Body of pancreas (tissue), 4 donors: ENCODE results near the gene MAPT. TPM values are rescaled to one million over a fixed set of nuclear protein-coding genes. Genes with fewer than 3 reads are reported as not detected.

Experiments
- ATAC-seq: fragments of 150-250 bp; one replicate; pipeline ENCODE4 v1.9.1; 2016
- DNase-seq, 4 donors: peaks; one replicate each; pipeline ENCODE4 v3.0.0-alpha.2; 2019
- H3K27ac ChIP-seq, 4 donors: fragments of 200-600 bp; sonication (generic); 1 replicate in 3 of 4; 2 replicates in 1 of 4; pipeline versions ENCODE4 v1.5.1 to v1.6.1; 2016 to 2019; ENCODE audit warnings: mild to moderate bottlenecking in 1 of 4, mixed read lengths in 1 of 4, moderate library complexity in 1 of 4
- H3K27me3 ChIP-seq, 2 donors: fragments of 200-600 bp; sonication (generic); one replicate each; pipeline ENCODE4 v1.6.0; 2016; ENCODE audit warnings: mild to moderate bottlenecking in 1 of 2
- H3K36me3 ChIP-seq, 2 donors: fragments of 200-600 bp; sonication (generic); replicated peaks in 1 of 2; 2 replicates each; pipeline ENCODE4 v1.5.1; 2016; ENCODE audit warnings: low read depth in 2 of 2; ENCODE audit not compliant: insufficient read depth in 1 of 2
- H3K4me1 ChIP-seq: fragments of 200-600 bp; sonication (generic); one replicate; pipeline ENCODE4 v1.6.0; 2016
- H3K4me3 ChIP-seq, 2 donors: fragments of 200-600 bp; sonication (generic); 1 replicate in 1 of 2; 2 replicates in 1 of 2; pipeline ENCODE4 v1.5.1; 2016 to 2019
- H3K9me3 ChIP-seq, 3 donors: fragments of 200-600 bp; sonication (generic); 1 replicate in 2 of 3; 2 replicates in 1 of 3; pipeline ENCODE4 v1.5.1; 2016
- CTCF ChIP-seq, 7 experiments: fragments of 450-650 bp in 4 of 7; fragments of 200-600 bp in 3 of 7; sonication (generic) in 3 of 7; IDR thresholded peaks; one replicate each; pipeline ENCODE4 v1.5.1; 2016 to 2019; ENCODE audit warnings: antibody characterized with exemption in 7 of 7
- POLR2A ChIP-seq, 3 donors: fragments of 450-650 bp; IDR thresholded peaks; one replicate each; pipeline ENCODE4 v1.6.1; 2016; ENCODE audit warnings: antibody characterized with exemption in 3 of 3, mild to moderate bottlenecking in 2 of 3
- WGBS, 2 donors: methylation state at CpG; one replicate each; pipeline ENCODE4 v1.1.5; 2017; 5-methylcytosine and 5-hydroxymethylcytosine counted together
- intact Hi-C: fragments of 100-400 bp; cut with DNase I; formaldehyde crosslinking; loops from one replicate; pipeline ENCODE4 v1.15.1; 2023
- total RNA-seq, 2 donors: library from RNA; depleted of rRNA; stranded (reverse); fragments of >200 nt; gene quantifications; one replicate each; pipeline ENCODE4 v1.1.0, GENCODE V29; 2016

MAPT gene
- total RNA-seq, 2 donors from 2014 or later: 1.6 to 2.3 TPM

- Histone ChIP-seq H3K36me3 (no peaks in the 10 kb centered on the region), H3K9me3 (no peaks in the 10 kb centered on the region), H3K4me1 (no peaks in the 10 kb centered on the region), H3K27ac (no peak overlapping the region), H3K27me3 (no peaks in the 10 kb centered on the region), H3K4me3 (no peak overlapping the region)
- intact Hi-C loops: no loop called here
- TF ChIP-seq CTCF (IDR thresholded peaks at IDR 0.05) (no peak), POLR2A (IDR thresholded peaks at IDR 0.05) (no peak)
- WGBS, 2 donors: 78 to 84% methylated on average over 7 of the region's 7 CpGs
- no peak for ATAC-seq
- no peak for DNase-seq
Measured at GRCh38 chr17:45981306-45981705, 87.0 kb downstream of the MAPT start.

DNA sequence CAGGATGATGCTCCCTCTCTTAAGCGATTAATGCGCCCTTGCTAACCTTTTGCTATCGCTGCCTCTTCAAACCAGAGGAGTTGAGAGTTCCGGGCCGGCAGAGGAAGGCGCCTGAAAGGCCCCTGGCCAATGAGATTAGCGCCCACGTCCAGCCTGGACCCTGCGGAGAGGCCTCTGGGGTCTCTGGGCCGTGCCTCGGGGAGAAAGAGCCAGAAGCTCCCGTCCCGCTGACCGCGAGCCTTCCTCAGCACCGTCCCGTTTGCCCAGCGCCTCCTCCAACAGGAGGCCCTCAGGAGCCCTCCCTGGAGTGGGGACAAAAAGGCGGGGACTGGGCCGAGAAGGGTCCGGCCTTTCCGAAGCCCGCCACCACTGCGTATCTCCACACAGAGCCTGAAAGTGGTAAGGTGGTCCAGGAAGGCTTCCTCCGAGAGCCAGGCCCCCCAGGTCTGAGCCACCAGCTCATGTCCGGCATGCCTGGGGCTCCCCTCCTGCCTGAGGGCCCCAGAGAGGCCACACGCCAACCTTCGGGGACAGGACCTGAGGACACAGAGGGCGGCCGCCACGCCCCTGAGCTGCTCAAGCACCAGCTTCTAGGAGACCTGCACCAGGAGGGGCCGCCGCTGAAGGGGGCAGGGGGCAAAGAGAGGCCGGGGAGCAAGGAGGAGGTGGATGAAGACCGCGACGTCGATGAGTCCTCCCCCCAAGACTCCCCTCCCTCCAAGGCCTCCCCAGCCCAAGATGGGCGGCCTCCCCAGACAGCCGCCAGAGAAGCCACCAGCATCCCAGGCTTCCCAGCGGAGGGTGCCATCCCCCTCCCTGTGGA lies 88.6 kb downstream of the MAPT start:
- intact Hi-C loops: no loop called here
- no peak for ATAC-seq

GRCh38 chr17:45983614-45984310 lies 89.4 kb downstream of the MAPT start:
- H3K4me3 ChIP-seq: no peak overlapping the region
- intact Hi-C loops: no loop called here
- H3K36me3 ChIP-seq: no peaks in the 10 kb centered on the region
- H3K27me3 ChIP-seq: no peaks in the 10 kb centered on the region
- no peaks in the 10 kb centered on the region for H3K9me3 ChIP-seq
- 71 to 79% methylated on average over 27 to 28 of the region's 31 CpGs for WGBS, 2 donors
- no peaks in the 10 kb centered on the region for H3K4me1 ChIP-seq
- ATAC-seq: no peak
- H3K27ac ChIP-seq: no peak overlapping the region
- TF ChIP-seq POLR2A (IDR thresholded peaks at IDR 0.05) (no peak), CTCF (IDR thresholded peaks at IDR 0.05) (no peak)
- DNase-seq: no peak

More for the DNA sequence above, 88.6 kb downstream of the MAPT start:
- TF ChIP-seq POLR2A (IDR thresholded peaks at IDR 0.05) (no peak), CTCF (IDR thresholded peaks at IDR 0.05) (no peak)
- Histone ChIP-seq H3K27ac (no peak overlapping the region), H3K4me1 (no peaks in the 10 kb centered on the region), H3K4me3 (no peak overlapping the region), H3K27me3 (no peaks in the 10 kb centered on the region), H3K36me3 (no peaks in the 10 kb centered on the region), H3K9me3 (no peaks in the 10 kb centered on the region)
- DNase-seq: no peak
- WGBS, 2 donors: 86 to 95% methylated on average over 23 to 40 of the region's 41 CpGs

DNA sequence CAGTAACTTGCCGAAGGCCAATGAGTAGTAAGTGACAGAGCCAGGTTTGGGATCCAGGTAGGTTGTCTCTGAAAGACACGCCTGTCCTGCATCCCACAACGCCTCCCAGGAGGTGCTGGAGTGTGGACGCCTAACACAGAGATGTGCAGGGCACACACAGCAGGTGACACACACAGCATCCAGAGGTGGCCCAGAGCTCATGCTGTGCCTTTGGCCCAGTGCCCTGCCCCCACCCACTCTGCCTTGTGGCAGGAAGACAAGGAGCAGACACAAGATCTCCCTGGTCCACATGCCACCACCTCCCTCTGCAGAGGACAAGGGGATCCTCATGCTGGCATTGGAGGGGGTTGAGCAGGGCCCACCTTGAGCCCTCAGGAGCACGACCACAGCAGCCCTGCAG lies 90.0 kb downstream of the MAPT start:
- no peak for ATAC-seq
- no peak for DNase-seq
- Histone ChIP-seq H3K27ac (no peak overlapping the region), H3K36me3 (no peaks in the 10 kb centered on the region), H3K27me3 (no peaks in the 10 kb centered on the region), H3K4me1 (no peaks in the 10 kb centered on the region), H3K9me3 (no peaks in the 10 kb centered on the region), H3K4me3 (no peak overlapping the region)
- 57 to 92% methylated on average over 1 to 5 of the region's 5 CpGs for WGBS, 2 donors
- intact Hi-C loops: no loop called here
- TF ChIP-seq CTCF (IDR thresholded peaks at IDR 0.05) (no peak), POLR2A (IDR thresholded peaks at IDR 0.05) (no peak)
